OCI-LY7 (cell line): ENCODE data around the gene MAT2B. TPM values are rescaled to one million over a fixed set of nuclear protein-coding genes. Genes with fewer than 3 reads are reported as not detected.

Source experiments
- BruUV-seq: library from RNA; stranded (reverse); fragments of 400-500 nt; replicated peaks from 2 replicates; lab custom pipeline; 2021; lab: Mats Ljungman, UMichigan
- CTCF ChIA-PET: fragments of 300-600 bp; sonication (Branson Sonifier 250); formaldehyde crosslinking; loops from one replicate; lab custom pipeline; 2022; ENCODE audit warnings: antibody characterized with exemption; ENCODE audit not compliant: unreplicated experiment; lab: Charles Lee
- POLR2A ChIA-PET: fragments of 300-600 bp; sonication (Branson Sonifier 250); formaldehyde crosslinking; loops from one replicate; lab custom pipeline; 2022; ENCODE audit warnings: antibody characterized with exemption; lab: Charles Lee
- DNase-seq: peaks from one replicate; pipeline ENCODE4 v3.0.0-alpha.2; 2015; ENCODE audit warnings: low spot score
- H2AFZ ChIP-seq: fragments of 200-600 bp; sonication (generic), shearing (Covaris generic); 2 replicates; pipeline ENCODE4 v1.6.1; 2014; ENCODE audit warnings: mild to moderate bottlenecking, antibody characterized with exemption, low read length, moderate library complexity
- H3K27ac ChIP-seq: fragments of 200-600 bp; sonication (generic); 2 replicates; pipeline ENCODE4 v1.5.1; 2014; ENCODE audit warnings: mixed run types, low read depth, mild to moderate bottlenecking, moderate library complexity, low read length, inconsistent platforms; ENCODE audit not compliant: poor library complexity, severe bottlenecking
- H3K36me3 ChIP-seq: fragments of 200-600 bp; sonication (generic); 2 replicates; pipeline ENCODE4 v1.6.1; 2014; ENCODE audit warnings: mild to moderate bottlenecking, antibody characterized with exemption, low read length, moderate library complexity, mixed read lengths; ENCODE audit not compliant: insufficient read depth
- H3K4me1 ChIP-seq: fragments of 200-600 bp; sonication (generic); 2 replicates; pipeline ENCODE4 v1.5.1; 2014; ENCODE audit warnings: mild to moderate bottlenecking, low read length; ENCODE audit not compliant: insufficient read depth, poor library complexity, severe bottlenecking
- H3K4me2 ChIP-seq: fragments of 200-600 bp; sonication (generic); 2 replicates; pipeline ENCODE4 v1.6.1; 2014; ENCODE audit warnings: mild to moderate bottlenecking, low read length
- H3K4me3 ChIP-seq: fragments of 200-600 bp; sonication (generic); 2 replicates; pipeline ENCODE4 v1.5.1; 2014; ENCODE audit warnings: mild to moderate bottlenecking, low read depth, low read length; ENCODE audit not compliant: poor library complexity, severe bottlenecking
- H3K79me2 ChIP-seq: fragments of 200-600 bp; sonication (generic); 2 replicates; pipeline ENCODE4 v1.6.1; 2016; ENCODE audit warnings: low read depth, mild to moderate bottlenecking, low read length, moderate library complexity, mixed read lengths; ENCODE audit not compliant: insufficient read depth
- H3K9me2 ChIP-seq: fragments of 200-600 bp; sonication (generic); 2 replicates; pipeline ENCODE4 v1.6.1; 2016; ENCODE audit warnings: mild to moderate bottlenecking, low read length, mixed read lengths; ENCODE audit not compliant: insufficient read depth
- H3K9me3 ChIP-seq: fragments of 200-600 bp; sonication (generic); 2 replicates; pipeline ENCODE4 v1.6.1; 2014; ENCODE audit warnings: mild to moderate bottlenecking, mixed run types, low read length, mixed read lengths
- H4K20me1 ChIP-seq: fragments of 200-600 bp; sonication (generic); 2 replicates; pipeline ENCODE4 v1.6.1; 2014; ENCODE audit warnings: mild to moderate bottlenecking, antibody characterized with exemption, low read length, moderate library complexity, mixed read lengths; ENCODE audit not compliant: insufficient read depth
- CTCF ChIP-seq: fragments of 200-600 bp; sonication (generic); conservative IDR thresholded peaks from 2 replicates; pipeline ENCODE4 v1.5.1; 2014; ENCODE audit warnings: mild to moderate bottlenecking, antibody characterized with exemption, low read length, moderate library complexity, mixed read lengths
- EZH2phosphoT487 ChIP-seq: fragments of 200-600 bp; sonication (generic); IDR thresholded peaks from 2 replicates; pipeline ENCODE4 v1.6.1; 2018; ENCODE audit warnings: low read depth, borderline replicate concordance, mild to moderate bottlenecking, mixed run types, antibody characterized with exemption, low read length, moderate library complexity, mixed read lengths
- intact Hi-C: fragments of 100-400 bp; cut with micrococcal nuclease; formaldehyde crosslinking; loops from one replicate; pipeline ENCODE4 v1.10.0; 2022; ENCODE audit not compliant: unreplicated experiment
- total RNA-seq, 2 experiments: library from RNA; depleted of rRNA in 1 of 2; stranded (reverse); fragments of >200 nt in 1 of 2; shearing (Covaris generic) in 1 of 2; gene quantifications; 2 replicates each; pipeline ENCODE4 v1.2.3, GENCODE V29; 2014 to 2022

The MAT2B gene
- total RNA-seq, 2 experiments from 2014 or later, result 35.0 to 52.5 TPM

GRCh38 chr5:163505049-163505367 is 411 bp upstream of the MAT2B start:
- CTCF ChIA-PET, result interaction anchor here (1.1 to 1.6 kb wide), 2 partner anchors 37 to 46 kb away, joined by 3 read pairs; no protein-coding TSS in a partner anchor
- TF ChIP-seq EZH2phosphoT487, result no peak
- TF ChIP-seq CTCF, result no peak
- POLR2A ChIA-PET, result interaction anchor here (0.7 to 5.1 kb wide), 6 partner anchors 9 to 67 kb away, joined by 3 to 72 read pairs (median 5); partner anchors contain the start of genes CCNG1, HMMR and NUDCD2
- Histone ChIP-seq H3K79me2 (peaks cover 63% of the 10 kb centered on the region), H4K20me1 (peaks cover 13% of the 10 kb centered on the region), H3K4me2 (peak overlapping the region; percentile 89), H3K36me3 (peaks cover 16% of the 10 kb centered on the region), H3K27ac (peak overlapping the region; percentile 75), H3K4me1 (peaks cover 44% of the 10 kb centered on the region), H3K9me3 (no peaks in the 10 kb centered on the region), H2AFZ (peak overlapping the region; percentile 99; the same call in 1 of the 2 replicates), H3K4me3 (peak overlapping the region; percentile 78), H3K9me2 (no peaks in the 10 kb centered on the region)
- TSS peak; percentile 97 for BruUV-seq
- DNase-seq, result no peak
- intact Hi-C loops, result loop anchor here (1.0 to 5.0 kb wide), 3 partner anchors 44 to 412 kb away; partner anchors contain the start of gene CCNG1

- Histone ChIP-seq H3K9me3 (no peaks in the 10 kb centered on the region), H3K9me2 (no peaks in the 10 kb centered on the region), H3K36me3 (peaks cover 17% of the 10 kb centered on the region), H3K4me1 (peaks cover 45% of the 10 kb centered on the region), H3K79me2 (peaks cover 74% of the 10 kb centered on the region), H3K4me3 (peak overlapping the region; percentile 78), H3K4me2 (peak overlapping the region; percentile 96), H2AFZ (no peak overlapping the region), H4K20me1 (peaks cover 13% of the 10 kb centered on the region), H3K27ac (peak overlapping the region; percentile 75)
- CTCF ChIA-PET, result interaction anchor here (1.1 kb wide), 1 partner anchor 47 kb away, joined by 3 read pairs; no protein-coding TSS in a partner anchor
- no peak for TF ChIP-seq EZH2phosphoT487
- POLR2A ChIA-PET, result interaction anchor here (0.9 to 5.1 kb wide), 6 partner anchors 11 to 68 kb away, joined by 3 to 72 read pairs (median 4); partner anchors contain the start of genes CCNG1, HMMR and NUDCD2
- intact Hi-C loops, result loop anchor here (5.0 kb wide), 1 partner anchor 411 kb away; no protein-coding TSS in a partner anchor
- BruUV-seq, result TSS peak; percentile 46
- DNase-seq, result no peak
These were observed 657 bp downstream of the MAT2B start for GRCh38 chr5:163506095-163506457.

GRCh38 chr5:163506726-163507125 is 1.3 kb downstream of the MAT2B start:
- H3K79me2 ChIP-seq, result peaks cover 80% of the 10 kb centered on the region
- BruUV-seq, result no TSS peak
- no peak for DNase-seq
- ChIA-PET POLR2A (interaction anchor here (0.5 to 2.4 kb wide), 6 partner anchors 10 to 107 kb away, joined by 3 to 16 read pairs (median 3); no protein-coding TSS in a partner anchor), CTCF (no interaction called here)
- H4K20me1 ChIP-seq, result peaks cover 14% of the 10 kb centered on the region
- TF ChIP-seq EZH2phosphoT487, result no peak
- H3K4me3 ChIP-seq, result peak overlapping the region; percentile 78
- intact Hi-C loops, result loop anchor here (5.0 kb wide), 1 partner anchor 411 kb away; no protein-coding TSS in a partner anchor
- no peaks in the 10 kb centered on the region for H3K9me2 ChIP-seq
- peaks cover 19% of the 10 kb centered on the region for H3K36me3 ChIP-seq
- H3K27ac ChIP-seq, result no peak overlapping the region
- no peaks in the 10 kb centered on the region for H3K9me3 ChIP-seq
- peaks cover 45% of the 10 kb centered on the region for H3K4me1 ChIP-seq
- H3K4me2 ChIP-seq, result peak overlapping the region; percentile 96
- no peak overlapping the region for H2AFZ ChIP-seq
